ENCODE results near the gene ZNF726.
"Not testable (repeated sequence)": the region's sequence is repeated elsewhere in the genome, so short reads cannot be mapped to it uniquely, and the experiment has no call there.

Gene ZNF726

GRCh38 chr19:23943411-23943810 is 28.7 kb downstream of the ZNF726 start:
- no peak for DNase-seq

- no peak for DNase-seq
Observed at GRCh38 chr19:23946569-23946968, 31.9 kb downstream of the ZNF726 start.

GRCh38 chr19:23949611-23950010 is 34.9 kb downstream of the ZNF726 start:
- no peak for DNase-seq

- no peak for DNase-seq
Observed at GRCh38 chr19:23956051-23956450, 41.4 kb downstream of the ZNF726 start.

- DNase-seq, result no peak
Observed at GRCh38 chr19:23957660-23958281, 43.1 kb downstream of the ZNF726 start.

- DNase-seq, result not testable (repeated sequence)
Observed at GRCh38 chr19:23963396-23963795, 48.7 kb downstream of the ZNF726 start.

GRCh38 chr19:23963881-23964280 is 49.2 kb downstream of the ZNF726 start:
- not testable (repeated sequence) for DNase-seq

GRCh38 chr19:23964334-23964733 is 49.6 kb downstream of the ZNF726 start:
- not testable (repeated sequence) for DNase-seq

- no peak for DNase-seq
Observed at GRCh38 chr19:23969630-23970029, 54.9 kb downstream of the ZNF726 start.

GRCh38 chr19:23971598-23971997 is 56.9 kb downstream of the ZNF726 start:
- no peak for DNase-seq

GRCh38 chr19:23972161-23972560 is 57.5 kb downstream of the ZNF726 start:
- DNase-seq, result no peak

- no peak for DNase-seq
Observed at GRCh38 chr19:23974941-23975340, 60.3 kb downstream of the ZNF726 start.

- DNase-seq, result not testable (repeated sequence)
Observed at GRCh38 chr19:23976631-23977030, 61.9 kb downstream of the ZNF726 start.

- DNase-seq, result not testable (repeated sequence)
Observed at GRCh38 chr19:23977256-23977655, 62.6 kb downstream of the ZNF726 start.

GRCh38 chr19:23978068-23978467 is 63.4 kb downstream of the ZNF726 start:
- DNase-seq, result no peak

- DNase-seq, result no peak
Observed at GRCh38 chr19:23980805-23981204, 66.1 kb downstream of the ZNF726 start.

GRCh38 chr19:23981863-23982262 is 67.2 kb downstream of the ZNF726 start:
- DNase-seq, result no peak

GRCh38 chr19:23983406-23983805 is 68.7 kb downstream of the ZNF726 start:
- no peak for DNase-seq

Data from anterior cingulate cortex (tissue), 58 donors.